ENCODE results near the gene SHC3. TPM values are rescaled to one million over a fixed set of nuclear protein-coding genes. Genes with fewer than 3 reads are reported as not detected.

The SHC3 gene
- total and polyA plus RNA-seq, 2 of the 4 experiments (the other 2 are of a cell fraction): 4.5 to 13.3 TPM

- dilution Hi-C loops (cut with HindIII; ENCODE audit: low sequenced_read_pairs, unreplicated experiment): no loop called here
- Histone ChIP-seq H3K36me3 (ENCODE audit: control insufficient read depth, insufficient read depth, low read length) (no peaks in the 10 kb centered on the region), H3K9me3 (ENCODE audit: control insufficient read depth, insufficient read depth, low read length) (no peaks in the 10 kb centered on the region; the same call in 1 of the 2 replicates), H3K23ac (ENCODE audit: low read depth, low read length) (peak overlapping the region; percentile 6; the same call in 1 of the 2 replicates), H3K4me1 (ENCODE audit: control insufficient read depth, insufficient read depth, low read length) (peaks cover 26% of the 10 kb centered on the region), H2AK5ac (ENCODE audit: low read depth, low read length) (peak overlapping the region; percentile 71), H3K14ac (replicated peaks; ENCODE audit: low read depth, low read length) (peak overlapping the region; percentile 67; the same call in 1 of the 2 replicates), H3K4me3 (ENCODE audit: insufficient read depth, low read depth, low read length) (no peak overlapping the region), H4K91ac (ENCODE audit: insufficient read depth, low read depth, low read length) (peak overlapping the region; percentile 91), H3K9me1 (ENCODE audit: insufficient read depth, low read length) (0 out of 2 replicates have a peak, but pooled peaks cover 4% of the 10 kb centered on the region), H3K9ac (ENCODE audit: low read depth, low read length) (no peak overlapping the region), H2AK9ac (replicated peaks; ENCODE audit: low read depth, low read length, poor library complexity) (no peak overlapping the region), H3K18ac (ENCODE audit: low read depth, low read length) (peak overlapping the region; percentile 90), H3K27me3 (ENCODE audit: control insufficient read depth, insufficient read depth, low read length) (no peaks in the 10 kb centered on the region), H2BK15ac (ENCODE audit: low read depth, low read length) (peak overlapping the region; percentile 54; the same call in 2 of the 3 replicates), H2BK120ac (ENCODE audit: low read depth, low read length) (peak overlapping the region; percentile 73), H2AFZ (replicated peaks; ENCODE audit: low read length, poor library complexity) (no peak overlapping the region), H3K56ac (ENCODE audit: extremely low read depth, insufficient read depth, low read length) (peak overlapping the region; percentile 66), H4K20me1 (ENCODE audit: insufficient read depth, low read length) (no peaks in the 10 kb centered on the region), H3K79me1 (ENCODE audit: low read depth in 1 of 2, low read length in 2 of 2) (peaks cover 24 to 62% of the 10 kb centered on the region in 2 experiments), H4K5ac (ENCODE audit: low read depth, low read length) (peak overlapping the region; percentile 69), H3K4ac (ENCODE audit: low read depth, low read length) (peak overlapping the region; percentile 87), H3K4me2 (ENCODE audit: low read depth, low read length) (peak overlapping the region; percentile 70; the same call in 1 of the 2 replicates), H2BK20ac (ENCODE audit: low read depth, low read length) (peak overlapping the region; percentile 71), H4K8ac (ENCODE audit: low read depth in 2 of 2, low read length in 2 of 2) (peak overlapping the region; percentile 81 to 84), H2BK5ac (ENCODE audit: low read depth, low read length, poor library complexity, severe bottlenecking) (peak overlapping the region; percentile 72), H3K27ac (ENCODE audit: insufficient read depth, low read length) (peak overlapping the region; percentile 84)
- DNase-seq (peak; percentile 71), ATAC-seq (ENCODE audit: low read depth) (peak; percentile 66)
- CTCF ChIA-PET: interaction anchor here (1.2 to 1.6 kb wide), 2 partner anchors 12 to 15 kb away, joined by 3 to 4 read pairs; no protein-coding TSS in a partner anchor
- in situ Hi-C loops (cut with MboI; ENCODE audit: low sequenced_read_pairs): no loop called here
- intact Hi-C loops (cut with micrococcal nuclease): loop anchor here (10.0 kb wide), 1 partner anchor 104 kb away; no protein-coding TSS in a partner anchor
- no CpG with 5 or more reads among the region's 3 CpGs for WGBS, 2 experiments (ENCODE audit: extremely low coverage in 2 of 2, insufficient read length in 1 of 2)
- POLR2A ChIA-PET (ENCODE audit: unreplicated experiment): no interaction called here
- no TSS peak for BruUV-seq (replicated peaks)
- TF ChIP-seq MAFK (IDR thresholded peaks at IDR 0.05; ENCODE audit: low read depth, low read length) (0 out of 2 replicates have a peak, but pooled peaks have one; percentile 1), BHLHE40 (IDR thresholded peaks at IDR 0.05; ENCODE audit: low read depth, low read length) (no peak), RCOR1 (IDR thresholded peaks at IDR 0.05; ENCODE audit: insufficient replicate concordance, low read length) (no peak), CTCF (conservative IDR thresholded peaks at IDR 0.05; ENCODE audit: low read depth, low read length) (no peak), FOS (IDR thresholded peaks at IDR 0.05; ENCODE audit: low read depth, low read length) (0 out of 2 replicates have a peak, but pooled peaks have one; percentile 8), SMC3 (IDR thresholded peaks at IDR 0.05; ENCODE audit: low read depth, low read length) (no peak), CEBPB (IDR thresholded peaks at IDR 0.05; ENCODE audit: low read depth, low read length) (peak; percentile 68), USF2 (IDR thresholded peaks at IDR 0.05; ENCODE audit: low read depth, low read length) (no peak), NFE2L2 (IDR thresholded peaks at IDR 0.05; ENCODE audit: low read depth, low read length) (no peak), MXI1 (IDR thresholded peaks at IDR 0.05; ENCODE audit: borderline replicate concordance, low read depth, low read length) (no peak)
These were observed 39.9 kb downstream of the SHC3 start for GRCh38 chr9:89138463-89139390.
